Nephron progenitor cell (in vitro differentiated cells): ENCODE measurements around the gene RTL10.

Experiments
- DNase-seq: peaks from one replicate; pipeline ENCODE4 v3.0.0; 2021
- H3K27ac Mint-ChIP-seq: 2 replicates; pipeline ENCODE4 v1.8.0; 2021; ENCODE audit warnings: mild to moderate bottlenecking, moderate library complexity, mixed read lengths
- H3K27me3 Mint-ChIP-seq: 2 replicates; pipeline ENCODE4 v1.8.0; 2021; ENCODE audit warnings: mild to moderate bottlenecking, low read depth, mixed read lengths; ENCODE audit not compliant: poor library complexity
- H3K36me3 Mint-ChIP-seq: 2 replicates; pipeline ENCODE4 v1.8.0; 2021; ENCODE audit warnings: low read depth, mixed read lengths
- H3K4me1 Mint-ChIP-seq: 2 replicates; pipeline ENCODE4 v1.8.0; 2021; ENCODE audit warnings: mixed read lengths
- H3K4me3 Mint-ChIP-seq: 2 replicates; pipeline ENCODE4 v1.8.0; 2021; ENCODE audit warnings: mild to moderate bottlenecking, moderate library complexity, mixed read lengths
- H3K9me3 Mint-ChIP-seq: 2 replicates; pipeline ENCODE4 v1.8.0; 2021; ENCODE audit warnings: mild to moderate bottlenecking, moderate library complexity, mixed read lengths
- TF ChIP-seq, protein P1 (sequence below): fragments of 200-600 bp; sonication (generic); IDR thresholded peaks from 2 replicates; pipeline ENCODE4 v1.5.0; 2021; ENCODE audit warnings: antibody characterized with exemption

The RTL10 gene

DNA sequence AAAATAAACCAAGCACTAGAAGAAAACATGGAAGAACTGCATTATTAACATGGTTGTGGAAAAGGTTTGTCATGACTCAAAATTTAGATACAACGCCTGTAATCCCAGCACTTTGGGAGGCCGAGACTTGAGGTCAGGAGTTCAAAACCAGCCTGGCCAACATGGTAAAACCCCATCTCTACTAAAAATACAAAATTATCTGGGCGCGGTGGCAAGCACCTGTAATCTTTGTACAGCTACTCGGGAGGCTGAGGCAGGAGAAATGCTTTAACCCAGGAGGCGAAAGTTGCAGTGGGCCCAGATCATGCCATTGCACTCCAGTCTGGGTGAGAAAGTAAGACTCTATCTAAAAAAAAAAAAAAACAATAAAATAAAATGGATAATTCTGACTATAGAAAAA, 23.7 kb downstream of the RTL10 start:
- Mint-ChIP-seq H3K9me3 (peaks cover 12% of the 10 kb centered on the region), H3K27me3 (peaks cover 12% of the 10 kb centered on the region), H3K4me1 (no peaks in the 10 kb centered on the region), H3K4me3 (no peak overlapping the region), H3K36me3 (peaks cover 12% of the 10 kb centered on the region), H3K27ac (no peak overlapping the region)
- no peak for DNase-seq
- TF ChIP-seq, protein P1, sequence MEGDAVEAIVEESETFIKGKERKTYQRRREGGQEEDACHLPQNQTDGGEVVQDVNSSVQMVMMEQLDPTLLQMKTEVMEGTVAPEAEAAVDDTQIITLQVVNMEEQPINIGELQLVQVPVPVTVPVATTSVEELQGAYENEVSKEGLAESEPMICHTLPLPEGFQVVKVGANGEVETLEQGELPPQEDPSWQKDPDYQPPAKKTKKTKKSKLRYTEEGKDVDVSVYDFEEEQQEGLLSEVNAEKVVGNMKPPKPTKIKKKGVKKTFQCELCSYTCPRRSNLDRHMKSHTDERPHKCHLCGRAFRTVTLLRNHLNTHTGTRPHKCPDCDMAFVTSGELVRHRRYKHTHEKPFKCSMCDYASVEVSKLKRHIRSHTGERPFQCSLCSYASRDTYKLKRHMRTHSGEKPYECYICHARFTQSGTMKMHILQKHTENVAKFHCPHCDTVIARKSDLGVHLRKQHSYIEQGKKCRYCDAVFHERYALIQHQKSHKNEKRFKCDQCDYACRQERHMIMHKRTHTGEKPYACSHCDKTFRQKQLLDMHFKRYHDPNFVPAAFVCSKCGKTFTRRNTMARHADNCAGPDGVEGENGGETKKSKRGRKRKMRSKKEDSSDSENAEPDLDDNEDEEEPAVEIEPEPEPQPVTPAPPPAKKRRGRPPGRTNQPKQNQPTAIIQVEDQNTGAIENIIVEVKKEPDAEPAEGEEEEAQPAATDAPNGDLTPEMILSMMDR: no peak

DNA sequence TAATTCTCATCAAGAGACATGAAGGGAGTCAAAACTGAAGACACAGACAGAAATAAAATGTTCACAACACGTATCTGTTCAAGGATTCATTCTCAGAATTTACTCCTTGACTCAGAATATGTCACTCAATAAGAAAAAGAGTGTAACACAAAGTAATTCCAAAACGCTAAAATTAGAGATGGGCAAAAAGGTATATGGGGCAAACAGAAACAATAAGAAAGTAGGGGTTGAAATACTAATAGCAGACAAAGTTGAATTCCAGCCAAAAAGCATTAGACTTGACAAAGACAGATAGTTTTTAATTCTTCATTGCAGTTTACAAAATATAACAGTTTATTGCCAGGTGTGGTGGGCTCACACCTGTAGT, 26.7 kb downstream of the RTL10 start:
- H3K9me3 Mint-ChIP-seq: peaks cover 12% of the 10 kb centered on the region
- H3K27ac Mint-ChIP-seq: no peak overlapping the region
- peaks cover 13% of the 10 kb centered on the region for H3K36me3 Mint-ChIP-seq

DNA sequence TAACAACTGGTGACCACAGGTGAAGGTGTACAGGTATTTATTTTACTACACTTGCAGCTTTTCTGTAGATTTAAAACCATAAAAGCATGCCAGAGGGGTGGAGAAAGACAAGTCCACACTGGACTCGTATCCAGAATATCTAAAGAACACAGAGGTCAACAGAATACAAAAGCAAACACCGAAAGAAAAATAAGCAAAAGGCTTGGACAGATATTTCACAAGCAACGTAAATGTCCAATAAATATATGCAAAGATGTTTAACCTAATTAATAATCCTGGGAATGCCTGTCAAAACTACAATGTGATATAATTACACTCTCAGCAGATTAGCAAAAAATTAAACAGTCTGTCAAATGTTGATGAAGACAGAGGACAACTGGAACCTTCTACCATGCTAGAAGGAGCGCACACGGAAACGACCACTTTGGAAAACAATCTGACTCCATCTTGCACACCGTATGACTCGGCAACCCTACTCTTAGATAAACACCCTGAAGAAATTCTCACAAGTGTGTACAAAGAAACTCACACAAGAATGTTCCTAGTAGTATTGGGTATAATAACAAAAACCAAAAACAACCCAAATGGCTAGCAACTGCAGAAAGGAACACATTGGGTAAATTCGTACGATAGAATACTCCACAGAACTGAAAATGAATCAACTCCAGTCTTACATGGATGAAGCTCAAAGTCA, 27.2 kb downstream of the RTL10 start:
- H3K4me1 Mint-ChIP-seq: peaks cover 6% of the 10 kb centered on the region
- DNase-seq: no peak
- no peaks in the 10 kb centered on the region for H3K27me3 Mint-ChIP-seq
- no peak overlapping the region for H3K27ac Mint-ChIP-seq
- H3K9me3 Mint-ChIP-seq: peaks cover 12% of the 10 kb centered on the region
- H3K4me3 Mint-ChIP-seq: no peak overlapping the region
- TF ChIP-seq, protein P1: no peak
- H3K36me3 Mint-ChIP-seq: peaks cover 13% of the 10 kb centered on the region

More for the DNA sequence above, 26.7 kb downstream of the RTL10 start:
- TF ChIP-seq, protein P1: no peak
- no peak overlapping the region for H3K4me3 Mint-ChIP-seq
- no peak for DNase-seq
- peaks cover 3% of the 10 kb centered on the region for H3K27me3 Mint-ChIP-seq
- peaks cover 6% of the 10 kb centered on the region for H3K4me1 Mint-ChIP-seq

DNA sequence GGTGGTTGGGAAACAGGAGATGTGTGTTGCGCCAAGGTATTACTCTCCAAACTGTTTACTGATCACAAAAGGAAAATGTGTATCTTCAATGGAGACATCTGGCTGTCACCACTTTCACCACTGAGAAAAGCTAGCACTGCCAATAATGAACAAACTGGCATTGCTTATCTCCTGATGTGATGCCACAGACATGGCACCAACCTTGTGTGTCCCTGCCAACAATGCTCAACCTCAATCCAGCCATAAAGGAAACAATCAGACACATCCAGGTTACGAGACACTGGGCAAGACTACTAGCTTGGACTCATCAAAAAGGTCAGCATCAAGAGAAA, 28.1 kb downstream of the RTL10 start:
- Mint-ChIP-seq H3K36me3 (peaks cover 13% of the 10 kb centered on the region), H3K27me3 (no peaks in the 10 kb centered on the region), H3K9me3 (peaks cover 12% of the 10 kb centered on the region), H3K4me3 (no peak overlapping the region), H3K27ac (no peak overlapping the region), H3K4me1 (peaks cover 6% of the 10 kb centered on the region)
- TF ChIP-seq, protein P1: no peak
- no peak for DNase-seq

DNA sequence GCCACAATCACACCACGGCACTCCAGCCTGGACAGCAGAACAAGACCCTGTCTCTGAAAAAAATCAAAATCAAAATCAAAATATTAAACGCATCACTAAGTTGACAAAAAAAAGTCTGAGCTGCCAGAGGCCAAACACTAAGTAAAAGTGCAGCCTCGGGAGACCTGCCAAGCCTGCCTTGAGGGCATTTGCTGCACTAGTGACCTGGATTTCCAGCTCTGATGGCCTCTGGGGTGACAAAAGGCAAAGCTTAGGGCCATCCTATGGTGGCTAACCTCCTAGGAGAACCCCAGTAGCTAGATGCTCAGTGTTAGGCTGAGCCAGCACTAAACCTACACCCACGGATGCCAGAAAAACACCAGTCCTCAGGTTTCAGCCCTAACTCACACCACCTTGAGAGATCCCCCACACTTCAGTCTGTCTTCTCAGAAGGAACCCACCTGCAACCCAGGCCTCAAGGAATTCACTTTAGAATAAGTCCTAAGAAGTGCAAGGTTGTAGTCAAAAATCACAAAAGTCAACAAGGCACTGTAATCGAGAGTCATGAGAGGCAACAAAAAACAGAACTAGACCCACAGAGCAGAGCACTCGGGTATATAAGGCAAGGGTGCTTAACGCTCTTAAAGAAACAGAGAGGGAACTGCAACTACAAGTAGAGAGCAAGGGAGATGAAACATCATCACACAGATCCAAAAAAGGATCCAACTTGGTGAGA, 28.6 kb downstream of the RTL10 start:
- DNase-seq: no peak
- TF ChIP-seq, protein P1: no peak
- H3K36me3 Mint-ChIP-seq: peaks cover 13% of the 10 kb centered on the region
- peaks cover 12% of the 10 kb centered on the region for H3K9me3 Mint-ChIP-seq
- H3K27me3 Mint-ChIP-seq: no peaks in the 10 kb centered on the region
- H3K27ac Mint-ChIP-seq: no peak overlapping the region
- H3K4me3 Mint-ChIP-seq: no peak overlapping the region
- peaks cover 6% of the 10 kb centered on the region for H3K4me1 Mint-ChIP-seq

DNA sequence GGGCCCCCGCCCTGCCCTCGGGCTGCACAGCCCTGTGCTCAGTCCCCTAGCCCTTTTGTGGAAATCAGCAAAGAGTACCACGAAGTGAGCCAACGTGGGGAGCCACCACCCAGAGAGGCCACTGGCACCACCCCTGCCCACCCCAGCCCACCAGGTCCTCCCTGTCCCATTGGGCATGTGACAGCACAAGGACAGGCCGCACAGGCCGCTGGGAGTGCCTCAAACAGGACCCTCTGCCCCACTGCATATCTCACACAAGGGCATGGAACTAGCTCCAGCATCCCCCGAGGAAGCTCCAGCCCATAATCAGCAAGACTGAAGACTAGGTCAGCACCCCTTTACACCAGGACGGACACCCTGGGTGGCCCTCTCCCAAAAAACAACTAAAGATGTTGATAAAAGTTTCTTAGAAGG, 29.7 kb downstream of the RTL10 start:
- TF ChIP-seq, protein P1: no peak
- Mint-ChIP-seq H3K27ac (no peak overlapping the region), H3K27me3 (no peaks in the 10 kb centered on the region), H3K9me3 (peaks cover 12% of the 10 kb centered on the region), H3K4me1 (peaks cover 6% of the 10 kb centered on the region), H3K36me3 (peaks cover 13% of the 10 kb centered on the region), H3K4me3 (no peak overlapping the region)
- DNase-seq: no peak
